Breast epithelium (tissue), 4 donors: Measurements from ENCODE around the gene FPGS. TPM values are rescaled to one million over a fixed set of nuclear protein-coding genes. Genes with fewer than 3 reads are reported as not detected.
A peak's percentile ranks its signal among the peaks of the same experiment; 100 is the strongest.
"Not testable (repeated sequence)": the region's sequence is repeated elsewhere in the genome, so short reads cannot be mapped to it uniquely, and the experiment has no call there.

ENCODE experiments used
- DNase-seq, 2 donors: peaks; one replicate each; pipeline ENCODE4 v3.0.0-alpha.2; 2019; ENCODE audit warnings: low spot score in 2 of 2
- H3K27ac ChIP-seq, 2 donors: fragments of 200-600 bp; sonication (generic) in 1 of 2; one replicate each; pipeline ENCODE4 v1.5.1; 2016 to 2019; ENCODE audit warnings: mild to moderate bottlenecking in 1 of 2
- H3K27me3 ChIP-seq, 2 donors: fragments of 200-600 bp; sonication (generic) in 1 of 2; one replicate each; pipeline versions ENCODE4 v1.5.1 to v1.6.0; 2017 to 2019; ENCODE audit warnings: control low read depth in 1 of 2, mild to moderate bottlenecking in 1 of 2
- H3K36me3 ChIP-seq: fragments of 200-600 bp; one replicate; pipeline ENCODE4 v1.5.1; 2019
- H3K4me1 ChIP-seq, 2 donors: fragments of 200-600 bp; sonication (generic); one replicate each; pipeline ENCODE4 v1.5.1; 2016 to 2019; ENCODE audit warnings: control low read depth in 1 of 2
- H3K4me3 ChIP-seq, 3 donors: fragments of 200-600 bp; sonication (generic); 1 replicate in 2 of 3; 2 replicates in 1 of 3; pipeline ENCODE4 v1.5.1; 2016 to 2019; ENCODE audit warnings: mild to moderate bottlenecking in 3 of 3, moderate library complexity in 2 of 3
- H3K9me3 ChIP-seq, 2 donors: fragments of 200-600 bp; sonication (generic) in 1 of 2; one replicate each; pipeline ENCODE4 v1.5.1; 2016 to 2019; ENCODE audit warnings: control low read depth in 1 of 2
- POLR2A ChIP-seq: fragments of 450-650 bp; IDR thresholded peaks from one replicate; pipeline ENCODE4 v1.6.1; 2016; ENCODE audit warnings: antibody characterized with exemption, mild to moderate bottlenecking, moderate library complexity
- POLR2AphosphoS5 ChIP-seq, 3 donors: sonication (generic); formaldehyde crosslinking; IDR thresholded peaks; one replicate each; pipeline ENCODE4 v1.6.1; 2017; ENCODE audit warnings: antibody characterized with exemption in 3 of 3
- intact Hi-C: fragments of 100-400 bp; cut with DNase I; formaldehyde crosslinking; loops from one replicate; pipeline ENCODE4 v1.15.1; 2023; ENCODE audit warnings: low total_unique reads
- total RNA-seq, 3 donors: library from RNA; depleted of rRNA; stranded (reverse); fragments of >200 nt; gene quantifications; one replicate each; pipeline ENCODE4 v1.1.0, GENCODE V29; 2016
- TF ChIP-seq, protein P1 (sequence below), 3 donors: fragments of 450-650 bp; IDR thresholded peaks; one replicate each; pipeline ENCODE4 v1.5.1; 2016 to 2017; ENCODE audit warnings: antibody characterized with exemption in 3 of 3, mild to moderate bottlenecking in 3 of 3, moderate library complexity in 3 of 3

The FPGS gene
- total RNA-seq, 3 donors from 2014 or later, result 56.3 to 108 (median 78.6) TPM

GRCh38 chr9:127779136-127779981 is 23.3 kb upstream of the FPGS start:
- no peak overlapping the region for H3K4me3 ChIP-seq
- no peaks in the 10 kb centered on the region for H3K9me3 ChIP-seq
- H3K36me3 ChIP-seq, result no peaks in the 10 kb centered on the region
- peak overlapping the region in 1 of 2 donors; percentile 82 for H3K27ac ChIP-seq
- H3K27me3 ChIP-seq, result no peaks in the 10 kb centered on the region
- intact Hi-C loops, result loop anchor here (5.0 kb wide), 1 partner anchor 1192 kb away; no protein-coding TSS in a partner anchor
- DNase-seq, result no peak
- H3K4me1 ChIP-seq, result no peaks in the 10 kb centered on the region
- TF ChIP-seq POLR2AphosphoS5 (IDR thresholded peaks at IDR 0.05) (no peak), POLR2A (no peak)
- TF ChIP-seq, protein P1, sequence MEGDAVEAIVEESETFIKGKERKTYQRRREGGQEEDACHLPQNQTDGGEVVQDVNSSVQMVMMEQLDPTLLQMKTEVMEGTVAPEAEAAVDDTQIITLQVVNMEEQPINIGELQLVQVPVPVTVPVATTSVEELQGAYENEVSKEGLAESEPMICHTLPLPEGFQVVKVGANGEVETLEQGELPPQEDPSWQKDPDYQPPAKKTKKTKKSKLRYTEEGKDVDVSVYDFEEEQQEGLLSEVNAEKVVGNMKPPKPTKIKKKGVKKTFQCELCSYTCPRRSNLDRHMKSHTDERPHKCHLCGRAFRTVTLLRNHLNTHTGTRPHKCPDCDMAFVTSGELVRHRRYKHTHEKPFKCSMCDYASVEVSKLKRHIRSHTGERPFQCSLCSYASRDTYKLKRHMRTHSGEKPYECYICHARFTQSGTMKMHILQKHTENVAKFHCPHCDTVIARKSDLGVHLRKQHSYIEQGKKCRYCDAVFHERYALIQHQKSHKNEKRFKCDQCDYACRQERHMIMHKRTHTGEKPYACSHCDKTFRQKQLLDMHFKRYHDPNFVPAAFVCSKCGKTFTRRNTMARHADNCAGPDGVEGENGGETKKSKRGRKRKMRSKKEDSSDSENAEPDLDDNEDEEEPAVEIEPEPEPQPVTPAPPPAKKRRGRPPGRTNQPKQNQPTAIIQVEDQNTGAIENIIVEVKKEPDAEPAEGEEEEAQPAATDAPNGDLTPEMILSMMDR (IDR thresholded peaks at IDR 0.05), result no peak

GRCh38 chr9:127780126-127780885 is 22.4 kb upstream of the FPGS start:
- peak overlapping the region in 1 of 2 donors; percentile 38 for H3K27ac ChIP-seq
- H3K9me3 ChIP-seq, result no peaks in the 10 kb centered on the region
- no peak overlapping the region for H3K4me3 ChIP-seq
- no peaks in the 10 kb centered on the region for H3K36me3 ChIP-seq
- peaks cover 0 to 2% of the 10 kb centered on the region in 2 donors for H3K4me1 ChIP-seq
- intact Hi-C loops, result loop anchor here (10.0 kb wide), 2 partner anchors 46 to 94 kb away; partner anchors contain the start of genes AK1 and TOR2A
- no peaks in the 10 kb centered on the region for H3K27me3 ChIP-seq
- no peak for DNase-seq
- no peak for TF ChIP-seq POLR2A
- TF ChIP-seq POLR2AphosphoS5 (IDR thresholded peaks at IDR 0.05), result no peak
- TF ChIP-seq, protein P1 (IDR thresholded peaks at IDR 0.05), result no peak

DNA sequence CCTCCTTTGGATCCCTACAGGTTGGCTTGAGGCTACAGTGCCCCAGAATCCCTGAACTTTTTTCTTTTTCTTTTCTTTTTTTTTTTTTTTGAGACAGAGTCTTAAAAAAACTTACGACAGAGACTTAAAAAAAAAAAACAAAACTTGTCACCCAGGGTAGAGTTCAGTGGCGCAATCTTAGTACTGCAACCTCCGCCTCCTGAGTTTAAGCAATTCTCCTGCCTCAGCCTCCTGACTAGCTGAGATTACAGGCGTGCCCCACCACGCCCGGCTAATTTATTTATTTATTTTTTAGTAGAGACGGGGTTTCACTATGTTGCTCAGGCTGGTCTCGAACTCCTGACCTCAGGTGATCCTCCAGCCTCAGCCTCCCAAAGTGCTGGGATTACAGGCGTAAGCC is 21.8 kb upstream of the FPGS start:
- not testable (repeated sequence) for H3K27me3 ChIP-seq, H3K9me3 ChIP-seq, H3K27ac ChIP-seq, H3K36me3 ChIP-seq, H3K4me3 ChIP-seq, H3K4me1 ChIP-seq, DNase-seq
- intact Hi-C loops, result loop anchor here (10.0 kb wide), 2 partner anchors 46 to 94 kb away; partner anchors contain the start of genes AK1 and TOR2A

- intact Hi-C loops, result loop anchor here (10.0 kb wide), 2 partner anchors 47 to 93 kb away; partner anchors contain the start of genes AK1 and TOR2A
- no peaks in the 10 kb centered on the region for H3K36me3 ChIP-seq
- no peaks in the 10 kb centered on the region for H3K9me3 ChIP-seq
- DNase-seq, result no peak
- no peak for TF ChIP-seq POLR2A
- TF ChIP-seq, protein P1 (IDR thresholded peaks at IDR 0.05), result no peak
- TF ChIP-seq POLR2AphosphoS5 (IDR thresholded peaks at IDR 0.05), result no peak
- H3K4me1 ChIP-seq, result peaks cover 1 to 2% of the 10 kb centered on the region in 2 donors
- no peak overlapping the region for H3K27ac ChIP-seq
- H3K27me3 ChIP-seq, result no peaks in the 10 kb centered on the region
- no peak overlapping the region for H3K4me3 ChIP-seq
Measured at GRCh38 chr9:127781806-127782205, 20.9 kb upstream of the FPGS start.

DNA sequence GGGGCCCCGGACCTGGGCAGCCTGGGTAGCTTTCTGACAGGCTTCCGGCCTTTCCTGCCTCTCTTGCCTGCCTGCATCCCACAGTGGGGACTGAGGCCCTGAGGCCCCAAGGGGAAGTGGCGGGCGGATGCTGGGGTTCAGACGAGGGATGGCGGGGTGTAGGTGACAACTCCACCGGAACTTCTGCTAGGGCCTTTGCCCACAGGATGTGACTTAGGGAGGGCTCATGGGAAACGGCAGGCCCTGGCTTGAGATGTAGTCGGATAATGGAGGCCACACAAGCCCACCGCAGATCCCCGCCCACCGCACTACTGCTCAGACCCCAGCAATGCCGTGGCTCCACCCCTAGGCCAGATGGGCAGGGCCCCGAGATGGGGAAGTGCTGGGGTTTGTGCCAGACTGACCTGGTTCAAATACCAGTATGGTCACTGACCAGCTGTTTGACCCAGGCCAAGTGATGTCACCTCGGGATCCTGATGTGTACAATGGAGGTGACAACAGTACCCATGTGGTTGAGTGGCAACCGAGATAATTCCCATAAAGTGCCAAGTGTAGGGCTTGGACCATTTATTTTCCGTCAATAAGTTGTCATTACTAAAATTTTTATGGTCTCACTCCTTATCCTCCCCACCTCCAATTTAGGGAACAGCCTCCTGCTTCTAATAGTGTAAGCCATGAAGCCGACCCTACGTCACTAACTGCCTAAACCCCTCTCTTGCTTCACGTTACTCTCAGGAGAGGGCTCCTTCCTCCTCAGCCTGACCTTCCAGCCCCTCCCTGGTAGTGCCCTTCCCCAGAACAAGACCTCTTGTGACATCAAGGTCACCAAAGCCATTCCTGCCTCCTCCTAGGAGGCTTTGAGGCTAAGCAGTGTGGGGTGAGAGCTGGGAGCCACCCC is 19.3 kb upstream of the FPGS start:
- peaks cover 2% of the 10 kb centered on the region for H3K36me3 ChIP-seq
- H3K27me3 ChIP-seq, result no peaks in the 10 kb centered on the region
- peak in 1 of 2 donors; percentile 42 for DNase-seq
- TF ChIP-seq POLR2AphosphoS5 (IDR thresholded peaks at IDR 0.05) (no peak), POLR2A (no peak)
- TF ChIP-seq, protein P1 (IDR thresholded peaks at IDR 0.05), result no peak
- no peak overlapping the region for H3K4me3 ChIP-seq
- H3K9me3 ChIP-seq, result no peaks in the 10 kb centered on the region
- peak overlapping the region; percentile 92 to 99 for H3K27ac ChIP-seq
- intact Hi-C loops, result loop anchor here (10.0 kb wide), 2 partner anchors 49 to 91 kb away; partner anchors contain the start of genes AK1 and TOR2A
- peaks cover 2 to 9% of the 10 kb centered on the region in 2 donors for H3K4me1 ChIP-seq
